Fibroblast of lung (primary cell): Measurements from ENCODE around the gene KRTAP23-1.

Source experiments
- EZH2 ChIP-seq: IDR thresholded peaks from 2 replicates; pipeline ENCODE4 v1.5.1; 2012; ENCODE audit warnings: low read length, control low read depth, mild to moderate bottlenecking; ENCODE audit errors: missing control alignments
- TF ChIP-seq, protein P1 (sequence below), 2 donors: IDR thresholded peaks in 1 of 2; conservative IDR thresholded peaks in 1 of 2; 1 replicate in 1 of 2; 2 replicates in 1 of 2; pipeline ENCODE4 v1.5.1; 2011 to 2012; ENCODE audit warnings: low read length in 2 of 2, control low read depth in 1 of 2, inconsistent platforms in 1 of 2, low read depth in 1 of 2, mild to moderate bottlenecking in 1 of 2

DNA sequence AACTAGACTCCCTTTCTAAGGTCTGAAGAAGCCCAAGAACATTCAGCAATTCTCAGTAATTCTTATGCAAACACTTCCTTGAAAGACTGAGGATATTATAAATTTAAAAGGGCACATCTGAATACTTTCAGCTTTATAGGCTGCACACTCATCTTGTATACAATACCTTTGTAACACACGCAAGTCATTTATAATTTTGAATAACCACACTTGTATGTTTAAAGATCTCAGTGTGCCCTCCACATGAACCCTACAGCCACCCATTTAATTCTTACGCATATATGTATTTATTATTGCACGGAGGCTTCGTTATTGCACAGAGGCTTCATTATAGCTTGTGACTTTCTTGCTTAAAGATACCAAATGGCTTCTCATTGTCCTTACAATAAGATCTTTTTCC lies 9.7 kb downstream of the KRTAP23-1 start:
- TF ChIP-seq, protein P1, sequence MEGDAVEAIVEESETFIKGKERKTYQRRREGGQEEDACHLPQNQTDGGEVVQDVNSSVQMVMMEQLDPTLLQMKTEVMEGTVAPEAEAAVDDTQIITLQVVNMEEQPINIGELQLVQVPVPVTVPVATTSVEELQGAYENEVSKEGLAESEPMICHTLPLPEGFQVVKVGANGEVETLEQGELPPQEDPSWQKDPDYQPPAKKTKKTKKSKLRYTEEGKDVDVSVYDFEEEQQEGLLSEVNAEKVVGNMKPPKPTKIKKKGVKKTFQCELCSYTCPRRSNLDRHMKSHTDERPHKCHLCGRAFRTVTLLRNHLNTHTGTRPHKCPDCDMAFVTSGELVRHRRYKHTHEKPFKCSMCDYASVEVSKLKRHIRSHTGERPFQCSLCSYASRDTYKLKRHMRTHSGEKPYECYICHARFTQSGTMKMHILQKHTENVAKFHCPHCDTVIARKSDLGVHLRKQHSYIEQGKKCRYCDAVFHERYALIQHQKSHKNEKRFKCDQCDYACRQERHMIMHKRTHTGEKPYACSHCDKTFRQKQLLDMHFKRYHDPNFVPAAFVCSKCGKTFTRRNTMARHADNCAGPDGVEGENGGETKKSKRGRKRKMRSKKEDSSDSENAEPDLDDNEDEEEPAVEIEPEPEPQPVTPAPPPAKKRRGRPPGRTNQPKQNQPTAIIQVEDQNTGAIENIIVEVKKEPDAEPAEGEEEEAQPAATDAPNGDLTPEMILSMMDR (conservative IDR thresholded peaks at IDR 0.05 in 1 of 2, IDR thresholded peaks at IDR 0.05 in 1 of 2; ENCODE audit: low read depth in 1 of 2, low read length in 2 of 2): no peak
- no peak for TF ChIP-seq EZH2
